H1 (cell line): Measurements from ENCODE around the gene CCNL2. TPM values are rescaled to one million over a fixed set of nuclear protein-coding genes. Genes with fewer than 3 reads are reported as not detected.
A peak's percentile ranks its signal among the peaks of the same experiment; 100 is the strongest.
"Not testable (repeated sequence)": the region's sequence is repeated elsewhere in the genome, so short reads cannot be mapped to it uniquely, and the experiment has no call there.

Source experiments
- CTCF ChIA-PET: fragments of 300-600 bp; sonication (Branson Sonifier 250); formaldehyde crosslinking; loops from one replicate; lab custom pipeline; 2021; ENCODE audit not compliant: partially characterized antibody; lab: Charles Lee
- POLR2A ChIA-PET: fragments of 300-600 bp; sonication (Branson Sonifier 250); formaldehyde crosslinking; loops from one replicate; lab custom pipeline; 2021; ENCODE audit warnings: inconsistent platforms; ENCODE audit not compliant: partially characterized antibody; lab: Charles Lee
- DNase-seq, 2 experiments: peaks; one replicate each; pipeline versions ENCODE4 v3.0.0 to v3.0.0-alpha.2; 2010 to 2022; ENCODE audit warnings: low spot score in 2 of 2, low read depth in 1 of 2, mixed read lengths in 1 of 2
- FAIRE-seq: peaks from 2 replicates; lab custom pipeline; 2011; peaks lifted over from hg19 to GRCh38; lab: Jason Lieb, UNC
- H2AFZ ChIP-seq: 2 replicates; pipeline ENCODE4 v1.8.1; 2012; ENCODE audit warnings: low read length, inconsistent platforms
- H2AK5ac ChIP-seq: 2 replicates; pipeline ENCODE4 v1.6.1; 2013; ENCODE audit warnings: low read depth, low read length
- H2BK120ac ChIP-seq: replicated peaks from 2 replicates; pipeline ENCODE3; 2013; ENCODE audit warnings: low read depth, low read length, inconsistent platforms
- H2BK12ac ChIP-seq: 2 replicates; pipeline ENCODE4 v1.6.1; 2013; ENCODE audit warnings: low read depth, low read length
- H2BK15ac ChIP-seq: 2 replicates; pipeline ENCODE4 v1.6.1; 2013; ENCODE audit warnings: low read length
- H2BK20ac ChIP-seq: 2 replicates; pipeline ENCODE4 v1.6.1; 2013; ENCODE audit warnings: low read length
- H2BK5ac ChIP-seq: 2 replicates; pipeline ENCODE4 v1.6.1; 2013; ENCODE audit warnings: low read depth, low read length
- H3K14ac ChIP-seq: 2 replicates; pipeline ENCODE4 v1.6.1; 2013; ENCODE audit warnings: inconsistent platforms; ENCODE audit not compliant: insufficient read length
- H3K18ac ChIP-seq: 2 replicates; pipeline ENCODE4 v1.6.1; 2013; ENCODE audit warnings: low read length; ENCODE audit errors: extremely low read depth
- H3K23ac ChIP-seq: 2 replicates; pipeline ENCODE4 v1.6.1; 2013; ENCODE audit warnings: inconsistent platforms; ENCODE audit not compliant: insufficient read length
- H3K23me2 ChIP-seq: 2 replicates; pipeline ENCODE4 v1.6.1; 2013; ENCODE audit warnings: low read depth, low read length
- H3K27ac ChIP-seq: 2 replicates; pipeline ENCODE4 v1.6.1; 2011; ENCODE audit warnings: low read depth, low read length, inconsistent platforms
- H3K27me3 ChIP-seq, 4 experiments: replicated peaks in 1 of 4; 1 replicate in 1 of 4; 2 replicates in 3 of 4; pipeline versions ENCODE4 v1.6.1 to v1.8.1; 2011 to 2013; ENCODE audit warnings: low read length in 3 of 4, mild to moderate bottlenecking in 3 of 4, inconsistent platforms in 2 of 4, mixed read lengths in 2 of 4, moderate library complexity in 1 of 4; ENCODE audit not compliant: control insufficient read depth in 3 of 4, insufficient read depth in 3 of 4; ENCODE audit errors: extremely low read depth in 1 of 4
- H3K36me3 ChIP-seq, 4 experiments: 2 replicates each; pipeline versions ENCODE4 v1.6.1 to v1.8.1; 2011 to 2013; ENCODE audit warnings: mild to moderate bottlenecking in 4 of 4, low read length in 3 of 4, moderate library complexity in 2 of 4, control low read depth in 1 of 4, inconsistent platforms in 1 of 4; ENCODE audit not compliant: insufficient read depth in 4 of 4, control insufficient read depth in 2 of 4
- H3K4ac ChIP-seq: replicated peaks from 2 replicates; pipeline ENCODE3; 2013; ENCODE audit warnings: low read length, low read depth, mixed read lengths, inconsistent platforms; ENCODE audit not compliant: insufficient read length
- H3K4me1 ChIP-seq, 4 experiments: replicated peaks in 1 of 4; 1 replicate in 1 of 4; 2 replicates in 3 of 4; pipeline versions ENCODE4 v1.6.1 to v1.8.1; 2011 to 2013; ENCODE audit warnings: low read length in 3 of 4, inconsistent platforms in 2 of 4, mixed read lengths in 1 of 4; ENCODE audit not compliant: insufficient read depth in 4 of 4, control insufficient read depth in 3 of 4
- H3K4me2 ChIP-seq, 2 experiments: 2 replicates each; pipeline versions ENCODE4 v1.6.1 to v1.8.1; 2011 to 2013; ENCODE audit warnings: low read depth in 2 of 2, low read length in 2 of 2, control low read depth in 1 of 2, inconsistent platforms in 1 of 2, mild to moderate bottlenecking in 1 of 2; ENCODE audit not compliant: insufficient read depth in 1 of 2
- H3K4me3 ChIP-seq, 4 experiments: fragments of 200-600, 300-600 bp in 1 of 4; sonication (generic), shearing (Covaris generic), sonication (Bioruptor Twin) in 1 of 4; 2 replicates each; pipeline versions ENCODE4 v1.5.1 to v1.8.1; 2011 to 2016; ENCODE audit warnings: low read length in 4 of 4, low read depth in 3 of 4, control low read depth in 2 of 4, inconsistent platforms in 2 of 4, mild to moderate bottlenecking in 2 of 4, mixed read lengths in 1 of 4, moderate library complexity in 1 of 4; ENCODE audit not compliant: insufficient read depth in 2 of 4; ENCODE audit errors: extremely low read depth in 1 of 4
- H3K56ac ChIP-seq: replicated peaks from 2 replicates; pipeline ENCODE3; 2013; ENCODE audit warnings: low read depth, mild to moderate bottlenecking, mixed read lengths, low read length, inconsistent platforms; ENCODE audit not compliant: insufficient read length
- H3K79me1 ChIP-seq: 2 replicates; pipeline ENCODE4 v1.6.1; 2013; ENCODE audit warnings: low read depth, low read length, control low read depth
- H3K79me2 ChIP-seq, 2 experiments: 2 replicates each; pipeline versions ENCODE4 v1.6.1 to v1.8.1; 2012 to 2013; ENCODE audit warnings: low read length in 2 of 2, mild to moderate bottlenecking in 2 of 2, inconsistent platforms in 1 of 2; ENCODE audit not compliant: insufficient read depth in 2 of 2, control insufficient read depth in 1 of 2
- H3K9ac ChIP-seq, 4 experiments: replicated peaks in 1 of 4; 1 replicate in 1 of 4; 2 replicates in 3 of 4; pipeline versions ENCODE4 v1.6.1 to v1.8.1; 2011 to 2013; ENCODE audit warnings: low read depth in 3 of 4, low read length in 3 of 4, control low read depth in 2 of 4, mild to moderate bottlenecking in 2 of 4, moderate library complexity in 2 of 4, inconsistent platforms in 1 of 4; ENCODE audit errors: extremely low read depth in 1 of 4
- H3K9me3 ChIP-seq, 2 experiments: 2 replicates each; pipeline versions ENCODE4 v1.6.1 to v1.8.1; 2012 to 2013; ENCODE audit warnings: mild to moderate bottlenecking in 2 of 2, moderate library complexity in 2 of 2, control low read depth in 1 of 2, inconsistent platforms in 1 of 2, low read depth in 1 of 2, low read length in 1 of 2, mixed read lengths in 1 of 2; ENCODE audit not compliant: insufficient read depth in 2 of 2
- H4K20me1 ChIP-seq, 2 experiments: replicated peaks in 1 of 2; 2 replicates each; pipeline versions ENCODE3 to v1.8.1; 2011 to 2013; ENCODE audit warnings: inconsistent platforms in 2 of 2, low read length in 2 of 2, mild to moderate bottlenecking in 1 of 2; ENCODE audit not compliant: insufficient read depth in 2 of 2, control insufficient read depth in 1 of 2
- H4K5ac ChIP-seq: 2 replicates; pipeline ENCODE4 v1.6.1; 2013; ENCODE audit warnings: low read length, low read depth, mixed read lengths, inconsistent platforms; ENCODE audit not compliant: insufficient read length
- H4K8ac ChIP-seq: 2 replicates; pipeline ENCODE4 v1.8.0; 2013; ENCODE audit warnings: mild to moderate bottlenecking, moderate library complexity, low read length, inconsistent platforms; ENCODE audit not compliant: insufficient read depth; ENCODE audit errors: extremely low read depth
- H4K91ac ChIP-seq: replicated peaks from 2 replicates; pipeline ENCODE3; 2013; ENCODE audit warnings: low read length, mixed read lengths, inconsistent platforms; ENCODE audit not compliant: insufficient read length
- WGBS, 2 experiments: shearing (Covaris generic) in 1 of 2; methylation state at CpG; one replicate each; pipeline versions ENCODE4 v1.1.6 to v1.1.7; 2013 to 2015; ENCODE audit warnings: low lambda C conversion rate in 2 of 2, mixed read lengths in 2 of 2, inconsistent platforms in 1 of 2, low coverage in 1 of 2, missing lambda C conversion rate in 1 of 2; ENCODE audit not compliant: insufficient replicate concordance in 2 of 2, insufficient coverage in 1 of 2, insufficient read length in 1 of 2; ENCODE audit errors: extremely low coverage in 1 of 2, missing lambda C conversion rate in 1 of 2; 5-methylcytosine and 5-hydroxymethylcytosine counted together
- polyA plus RNA-seq, 7 experiments: library from polyadenylated mRNA; depleted of rRNA in 3 of 7; stranded (reverse) in 5 of 7; unstranded in 2 of 7; fragments of >200 nt in 5 of 7; fragments of 200-250 nt in 2 of 7; gene quantifications; 1 replicate in 5 of 7; 2 replicates in 1 of 7; 4 replicates in 1 of 7; pipeline versions ENCODE4 v1.2.1 to v1.2.3, GENCODE V29; 2011 to 2013; ENCODE audit warnings: missing spikeins in 2 of 7, mixed read lengths in 2 of 7
- total RNA-seq: library from RNA; stranded (reverse); fragmentation: NEBNext Ultra II Directional; extraction: Animal tissue kit (Norgen Biotek cat#: 25700); gene quantifications from 2 replicates; pipeline ENCODE4 v1.2.1, GENCODE V29; 2021

Gene CCNL2
- total and polyA plus RNA-seq, 2 of the 8 experiments (the other 6 are each of a cell fraction or from before 2014, with no cell fraction given): 79.8 to 120 TPM

GRCh38 chr1:1417825-1418463 lies 18.8 kb upstream of the CCNL2 start:
- not testable (repeated sequence) for H3K4me3 ChIP-seq, FAIRE-seq, H3K79me1 ChIP-seq, H3K14ac ChIP-seq, H3K18ac ChIP-seq, H2BK12ac ChIP-seq, H3K9ac ChIP-seq, H2BK5ac ChIP-seq, H3K79me2 ChIP-seq, H2BK120ac ChIP-seq, H3K27me3 ChIP-seq, H3K9me3 ChIP-seq, H2AFZ ChIP-seq, H3K36me3 ChIP-seq, H3K23ac ChIP-seq, H4K20me1 ChIP-seq, H4K5ac ChIP-seq, H3K27ac ChIP-seq, H3K56ac ChIP-seq, H4K91ac ChIP-seq, H2BK20ac ChIP-seq, H3K4me2 ChIP-seq, H3K23me2 ChIP-seq, H3K4ac ChIP-seq
- Histone ChIP-seq H2BK15ac (0 out of 2 replicates have a peak overlapping the region, but pooled peaks have one; percentile 88), H2AK5ac (0 out of 2 replicates have a peak overlapping the region, but pooled peaks have one; percentile 90), H4K8ac (0 out of 2 replicates have a peak overlapping the region, but pooled peaks have one; percentile 35), H3K4me1 (peaks cover 0 to 29% (median 23%) of the 10 kb centered on the region in 4 experiments; a peak in 6 of 7 replicates)
- DNase-seq: peak in 1 of 2 experiments; percentile 44
- CTCF ChIA-PET: interaction anchor here (1.1 to 1.6 kb wide), 4 partner anchors 9 to 21 kb away, joined by 3 to 5 read pairs (median 4); no protein-coding TSS in a partner anchor
- WGBS, 2 experiments: 93% methylated on average over 25 of the region's 25 CpGs; no CpG with 5 or more reads in 1 of the 2 experiments
- POLR2A ChIA-PET: interaction anchor here (0.8 to 1.7 kb wide), 8 partner anchors 9 to 83 kb away, joined by 3 to 6 read pairs (median 3); partner anchors contain the start of gene VWA1
